ENCODE results near the gene SMIM33.

- TF ChIP-seq TP53 (CRISPR knock-in tag; IDR thresholded peaks at IDR 0.05) (no peak), CTCF (IDR thresholded peaks at IDR 0.05) (no peak), AFF4 (CRISPR knock-in tag; IDR thresholded peaks at IDR 0.05; ENCODE audit: borderline replicate concordance) (no peak), ZNF512 (CRISPR knock-in tag; IDR thresholded peaks at IDR 0.05; ENCODE audit: borderline replicate concordance) (no peak), E2F1 (CRISPR knock-in tag; IDR thresholded peaks at IDR 0.05) (no peak)
Measured at GRCh38 chr5:139481122-139481533, 10.3 kb downstream of the SMIM33 start.
